Epithelial cell of esophagus (primary cell): ENCODE data around the gene SPG21.

ENCODE experiments used
- DNase-seq: peaks from one replicate; pipeline ENCODE4 v3.0.0; 2010; ENCODE audit warnings: low read depth
- H3K4me3 ChIP-seq: 2 replicates; pipeline ENCODE4 v1.5.1; 2011; ENCODE audit warnings: mild to moderate bottlenecking, low read length, control low read depth
- TF ChIP-seq, protein P1 (sequence below): IDR thresholded peaks from 2 replicates; pipeline ENCODE4 v1.5.1; 2011; ENCODE audit warnings: low read depth, mild to moderate bottlenecking, low read length, control low read depth, inconsistent platforms; ENCODE audit not compliant: insufficient read depth; ENCODE audit errors: missing control alignments

The SPG21 gene

DNA sequence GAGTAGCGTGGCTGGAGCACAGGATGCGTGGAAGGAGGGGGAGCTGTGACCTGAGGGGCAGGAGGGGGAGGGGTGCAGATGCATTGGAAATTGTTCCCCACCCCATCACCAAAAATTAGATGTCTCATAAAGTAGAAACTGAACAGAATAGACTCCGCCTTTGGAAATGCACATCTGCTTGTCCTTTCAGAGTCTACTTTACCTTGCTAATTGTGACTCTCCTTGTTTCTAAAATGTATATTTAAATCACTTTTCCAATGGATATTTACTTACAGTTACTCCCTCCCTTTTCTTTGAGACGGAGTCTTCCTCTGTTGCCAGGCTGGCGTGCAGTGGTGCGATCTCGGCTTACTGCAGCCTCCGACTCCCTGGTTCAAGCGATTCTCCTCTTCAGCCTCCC is 30.6 kb downstream of the SPG21 start:
- DNase-seq: no peak
- TF ChIP-seq, protein P1, sequence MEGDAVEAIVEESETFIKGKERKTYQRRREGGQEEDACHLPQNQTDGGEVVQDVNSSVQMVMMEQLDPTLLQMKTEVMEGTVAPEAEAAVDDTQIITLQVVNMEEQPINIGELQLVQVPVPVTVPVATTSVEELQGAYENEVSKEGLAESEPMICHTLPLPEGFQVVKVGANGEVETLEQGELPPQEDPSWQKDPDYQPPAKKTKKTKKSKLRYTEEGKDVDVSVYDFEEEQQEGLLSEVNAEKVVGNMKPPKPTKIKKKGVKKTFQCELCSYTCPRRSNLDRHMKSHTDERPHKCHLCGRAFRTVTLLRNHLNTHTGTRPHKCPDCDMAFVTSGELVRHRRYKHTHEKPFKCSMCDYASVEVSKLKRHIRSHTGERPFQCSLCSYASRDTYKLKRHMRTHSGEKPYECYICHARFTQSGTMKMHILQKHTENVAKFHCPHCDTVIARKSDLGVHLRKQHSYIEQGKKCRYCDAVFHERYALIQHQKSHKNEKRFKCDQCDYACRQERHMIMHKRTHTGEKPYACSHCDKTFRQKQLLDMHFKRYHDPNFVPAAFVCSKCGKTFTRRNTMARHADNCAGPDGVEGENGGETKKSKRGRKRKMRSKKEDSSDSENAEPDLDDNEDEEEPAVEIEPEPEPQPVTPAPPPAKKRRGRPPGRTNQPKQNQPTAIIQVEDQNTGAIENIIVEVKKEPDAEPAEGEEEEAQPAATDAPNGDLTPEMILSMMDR: no peak
- H3K4me3 ChIP-seq: no peak overlapping the region

DNA sequence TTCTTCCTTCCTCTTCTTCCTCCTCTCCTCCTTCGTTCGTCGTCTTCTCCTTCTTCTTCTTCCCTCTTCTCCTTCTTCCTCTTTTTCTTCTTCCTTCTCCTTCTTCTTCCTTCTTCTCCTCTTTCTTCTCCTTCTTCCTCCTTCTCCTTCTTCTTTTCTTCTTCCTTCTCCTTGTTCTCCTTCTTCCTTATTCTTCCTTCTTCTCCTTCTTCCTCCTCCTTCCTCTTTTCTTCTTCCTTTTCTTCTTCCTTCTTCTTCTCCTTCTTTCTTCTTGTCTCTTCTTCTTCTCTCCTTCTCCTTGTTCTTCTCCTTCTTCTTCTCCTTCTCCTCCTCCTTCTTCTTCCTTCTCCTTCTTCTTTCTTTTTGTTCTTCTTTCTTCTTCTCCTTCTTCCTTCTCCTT is 35.3 kb downstream of the SPG21 start:
- no peak for DNase-seq
- no peak overlapping the region for H3K4me3 ChIP-seq
- TF ChIP-seq, protein P1: no peak

DNA sequence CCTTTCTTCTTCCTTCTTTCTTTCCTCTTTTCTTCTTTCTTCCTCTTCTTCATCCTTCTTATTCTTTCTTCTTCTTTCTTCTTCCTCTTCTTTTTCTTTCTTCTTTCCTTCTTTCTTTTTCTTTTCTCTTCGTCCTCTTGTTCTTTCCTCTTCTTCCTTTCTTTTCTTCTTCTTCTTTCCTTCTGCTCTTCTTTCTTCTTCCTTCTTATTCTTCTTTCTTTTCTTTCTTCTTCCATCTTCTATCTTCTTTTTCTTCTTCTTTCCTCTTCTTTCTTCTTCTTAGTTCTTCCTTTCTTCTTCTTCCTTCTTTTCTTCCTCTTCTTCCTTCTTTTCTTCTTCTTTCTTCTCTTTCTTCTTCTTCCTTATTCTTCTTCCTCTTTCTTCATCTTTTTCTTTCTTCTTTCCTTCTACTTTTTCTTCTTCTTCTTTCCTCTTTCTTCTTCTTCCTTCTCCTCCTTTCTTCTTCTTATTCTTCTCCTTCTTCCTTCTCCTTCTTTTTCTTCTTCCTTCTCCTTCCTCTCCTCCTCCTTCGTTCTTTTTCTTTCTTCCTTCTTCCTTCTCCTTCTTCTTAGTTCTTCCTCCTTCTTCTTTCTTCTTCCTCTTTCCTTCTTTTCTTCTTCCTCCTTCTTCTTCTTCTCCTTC is 37.8 kb downstream of the SPG21 start:
- DNase-seq: no peak
- H3K4me3 ChIP-seq: no peak overlapping the region
- TF ChIP-seq, protein P1: no peak

DNA sequence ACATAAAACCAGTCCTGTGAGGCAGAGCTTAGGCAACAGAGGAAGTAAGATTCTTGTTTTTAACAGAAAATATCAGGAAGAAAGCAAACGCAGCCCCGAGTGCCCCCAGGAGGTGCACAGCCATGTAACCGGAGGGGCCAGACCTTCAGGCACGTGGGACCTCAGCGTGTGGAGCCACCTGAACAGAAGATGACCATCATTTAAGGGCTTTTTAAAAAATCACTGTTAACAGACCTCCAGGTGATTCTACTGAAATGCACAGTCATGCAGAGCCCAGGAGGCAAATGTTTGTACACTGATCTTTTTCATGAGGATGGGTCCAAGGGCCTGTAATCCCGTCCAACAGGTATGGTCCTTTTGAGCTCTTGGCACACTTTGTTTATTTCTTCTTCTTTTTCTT is 38.8 kb downstream of the SPG21 start:
- TF ChIP-seq, protein P1: no peak
- no peak for DNase-seq
- H3K4me3 ChIP-seq: no peak overlapping the region

DNA sequence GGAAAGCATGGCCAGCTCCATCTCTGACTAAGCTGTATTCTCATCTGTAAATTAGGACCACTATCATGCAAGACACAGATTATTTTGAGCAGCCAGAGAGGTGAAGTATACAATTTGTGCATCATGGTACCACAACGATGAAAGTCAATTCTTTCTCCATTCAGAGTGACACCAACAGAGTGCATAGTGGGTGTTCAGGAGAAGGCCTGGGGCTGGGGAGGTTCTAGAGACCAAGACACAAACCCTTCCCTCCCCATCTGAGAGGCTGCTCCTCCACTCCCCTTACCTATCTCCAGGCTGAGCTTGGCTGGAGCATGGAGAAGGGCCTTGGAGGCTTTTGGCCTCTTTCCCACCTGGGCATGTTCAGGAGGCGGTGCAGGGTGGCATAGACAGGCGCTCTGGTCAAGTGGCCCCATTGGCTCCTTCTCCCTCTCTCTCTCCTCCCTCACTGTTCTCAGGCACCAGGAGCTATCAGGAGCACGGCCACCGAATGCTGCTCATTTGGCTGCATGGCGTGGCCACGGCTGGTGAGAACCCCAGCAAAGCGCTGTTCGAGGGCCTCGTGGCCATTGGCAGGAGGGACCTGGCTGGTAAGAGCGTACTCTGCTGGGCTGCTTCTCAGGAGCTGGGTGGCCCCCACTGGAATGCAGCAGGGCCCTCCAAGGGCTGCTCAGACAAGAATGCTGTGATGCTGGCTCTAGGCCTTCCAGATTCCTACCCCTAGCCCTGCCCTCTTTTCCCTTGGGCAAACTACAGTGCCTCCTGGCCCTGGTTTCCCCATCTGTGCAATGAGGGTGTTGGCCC is 40.1 kb downstream of the SPG21 start:
- H3K4me3 ChIP-seq: no peak overlapping the region
- TF ChIP-seq, protein P1: no peak
- no peak for DNase-seq

DNA sequence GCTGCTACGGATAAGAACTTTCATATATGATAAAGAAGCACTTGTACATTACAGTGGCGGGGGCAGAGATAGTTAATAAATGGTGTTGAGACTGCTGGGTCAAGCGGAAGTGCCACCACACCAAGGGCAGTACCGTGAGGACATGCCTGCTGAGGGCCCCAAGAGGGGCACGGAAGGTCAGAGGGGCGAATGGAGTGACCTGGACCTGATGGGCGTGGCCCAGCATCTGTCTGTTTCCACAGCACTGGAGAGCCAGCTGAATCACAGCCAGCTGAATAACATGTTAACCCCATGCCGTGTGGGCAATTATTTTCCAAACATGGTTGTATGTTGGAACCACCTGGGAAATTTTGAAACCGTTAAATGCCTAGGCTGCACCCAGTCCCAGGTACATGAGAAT is 40.8 kb downstream of the SPG21 start:
- no peak for DNase-seq
- no peak overlapping the region for H3K4me3 ChIP-seq
- TF ChIP-seq, protein P1: no peak

DNA sequence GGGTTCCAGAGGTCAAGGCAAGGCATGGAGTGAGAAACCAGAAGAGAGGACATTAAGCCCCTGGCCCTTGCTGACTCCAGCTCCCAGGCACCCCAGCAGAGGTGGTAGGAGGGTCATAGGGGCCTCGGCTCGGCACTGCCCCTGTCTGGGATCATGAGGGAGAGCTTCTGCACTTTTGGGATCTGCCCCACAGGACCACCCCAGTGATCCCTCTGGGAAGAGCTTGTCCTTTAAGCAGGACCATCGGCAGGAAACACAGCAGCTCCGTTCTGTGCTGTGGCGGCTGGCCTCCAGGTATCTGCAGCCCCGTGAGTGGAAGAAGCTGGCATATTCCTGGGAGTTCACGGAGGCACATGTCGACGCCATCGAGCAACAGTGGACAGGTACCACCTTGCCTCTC is 42.5 kb downstream of the SPG21 start:
- no peak for DNase-seq
- TF ChIP-seq, protein P1: no peak
- H3K4me3 ChIP-seq: no peak overlapping the region
